GM21576 (cell line): ENCODE results near the gene ADAMTS8.
"Not testable (repeated sequence)": the region's sequence is repeated elsewhere in the genome, so short reads cannot be mapped to it uniquely, and the experiment has no call there.

Source experiments
- ATAC-seq: cut with Tn5 transposase; IDR thresholded peaks from one replicate; pipeline ENCODE4 v1.9.1; 2021; ENCODE audit warnings: mild to moderate bottlenecking, moderate library complexity; ENCODE audit not compliant: unreplicated experiment

Gene ADAMTS8

GRCh38 chr11:130439876-130440275 lies 11.5 kb upstream of the ADAMTS8 start:
- ATAC-seq = no peak

- no peak for ATAC-seq
These were observed 10.7 kb upstream of the ADAMTS8 start for GRCh38 chr11:130439160-130439519.

- ATAC-seq = not testable (repeated sequence)
These were observed 10.2 kb upstream of the ADAMTS8 start for GRCh38 chr11:130438401-130439159.

- no peak for ATAC-seq
These were observed 9.4 kb upstream of the ADAMTS8 start for GRCh38 chr11:130437848-130438247.

- ATAC-seq = no peak
These were observed 7.8 kb upstream of the ADAMTS8 start for GRCh38 chr11:130436171-130436570.

GRCh38 chr11:130435671-130436070 lies 7.3 kb upstream of the ADAMTS8 start:
- no peak for ATAC-seq

- peak; percentile 86 for ATAC-seq
These were observed 6.3 kb upstream of the ADAMTS8 start for GRCh38 chr11:130434521-130435223.

- no peak for ATAC-seq
These were observed 4.9 kb upstream of the ADAMTS8 start for GRCh38 chr11:130433357-130433756.

- no peak for ATAC-seq
These were observed 3.4 kb upstream of the ADAMTS8 start for GRCh38 chr11:130431801-130432200.

- ATAC-seq = peak; percentile 42
These were observed 2.9 kb upstream of the ADAMTS8 start for GRCh38 chr11:130431331-130431773.

GRCh38 chr11:130429983-130430382 lies 1.6 kb upstream of the ADAMTS8 start:
- no peak for ATAC-seq

GRCh38 chr11:130429120-130429681 lies 792 bp upstream of the ADAMTS8 start:
- no peak for ATAC-seq

- ATAC-seq = no peak
These were observed 661 bp downstream of the ADAMTS8 start for GRCh38 chr11:130427581-130428315.

- no peak for ATAC-seq
These were observed 1.5 kb downstream of the ADAMTS8 start for GRCh38 chr11:130426837-130427341.

GRCh38 chr11:130426223-130426836 lies 2.1 kb downstream of the ADAMTS8 start:
- no peak for ATAC-seq

- no peak for ATAC-seq
These were observed 3.3 kb downstream of the ADAMTS8 start for GRCh38 chr11:130425156-130425555.

GRCh38 chr11:130424613-130425140 lies 3.7 kb downstream of the ADAMTS8 start:
- no peak for ATAC-seq

- no peak for ATAC-seq
These were observed 4.8 kb downstream of the ADAMTS8 start for GRCh38 chr11:130423541-130424142.

GRCh38 chr11:130422251-130422995 lies 6.0 kb downstream of the ADAMTS8 start:
- ATAC-seq = no peak
